ENCODE measurements around the gene PDE6D.

PDE6D gene

GRCh38 chr2:231745303-231746038, 35.6 kb downstream of the PDE6D start:
- no peak for DNase-seq
- Mint-ChIP-seq H3K4me3 (peak overlapping the region; percentile 19), H3K27ac (peak overlapping the region; percentile 2), H3K36me3 (ENCODE audit: low read depth) (peaks cover 6% of the 10 kb centered on the region), H3K27me3 (ENCODE audit: low read depth, poor library complexity) (no peaks in the 10 kb centered on the region), H3K9me3 (no peaks in the 10 kb centered on the region), H3K4me1 (peaks cover 20% of the 10 kb centered on the region)
- TF ChIP-seq, protein P1, sequence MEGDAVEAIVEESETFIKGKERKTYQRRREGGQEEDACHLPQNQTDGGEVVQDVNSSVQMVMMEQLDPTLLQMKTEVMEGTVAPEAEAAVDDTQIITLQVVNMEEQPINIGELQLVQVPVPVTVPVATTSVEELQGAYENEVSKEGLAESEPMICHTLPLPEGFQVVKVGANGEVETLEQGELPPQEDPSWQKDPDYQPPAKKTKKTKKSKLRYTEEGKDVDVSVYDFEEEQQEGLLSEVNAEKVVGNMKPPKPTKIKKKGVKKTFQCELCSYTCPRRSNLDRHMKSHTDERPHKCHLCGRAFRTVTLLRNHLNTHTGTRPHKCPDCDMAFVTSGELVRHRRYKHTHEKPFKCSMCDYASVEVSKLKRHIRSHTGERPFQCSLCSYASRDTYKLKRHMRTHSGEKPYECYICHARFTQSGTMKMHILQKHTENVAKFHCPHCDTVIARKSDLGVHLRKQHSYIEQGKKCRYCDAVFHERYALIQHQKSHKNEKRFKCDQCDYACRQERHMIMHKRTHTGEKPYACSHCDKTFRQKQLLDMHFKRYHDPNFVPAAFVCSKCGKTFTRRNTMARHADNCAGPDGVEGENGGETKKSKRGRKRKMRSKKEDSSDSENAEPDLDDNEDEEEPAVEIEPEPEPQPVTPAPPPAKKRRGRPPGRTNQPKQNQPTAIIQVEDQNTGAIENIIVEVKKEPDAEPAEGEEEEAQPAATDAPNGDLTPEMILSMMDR (IDR thresholded peaks at IDR 0.05): no peak

GRCh38 chr2:231743376-231744116, 37.5 kb downstream of the PDE6D start:
- no peaks in the 10 kb centered on the region for H3K27me3 Mint-ChIP-seq (ENCODE audit: low read depth, poor library complexity)
- H3K4me1 Mint-ChIP-seq: peaks cover 30% of the 10 kb centered on the region
- peak overlapping the region; percentile 46 for H3K27ac Mint-ChIP-seq
- no peaks in the 10 kb centered on the region for H3K9me3 Mint-ChIP-seq
- DNase-seq: no peak
- TF ChIP-seq, protein P1 (IDR thresholded peaks at IDR 0.05): no peak
- peaks cover 12% of the 10 kb centered on the region for H3K36me3 Mint-ChIP-seq (ENCODE audit: low read depth)
- no peak overlapping the region for H3K4me3 Mint-ChIP-seq

DNA sequence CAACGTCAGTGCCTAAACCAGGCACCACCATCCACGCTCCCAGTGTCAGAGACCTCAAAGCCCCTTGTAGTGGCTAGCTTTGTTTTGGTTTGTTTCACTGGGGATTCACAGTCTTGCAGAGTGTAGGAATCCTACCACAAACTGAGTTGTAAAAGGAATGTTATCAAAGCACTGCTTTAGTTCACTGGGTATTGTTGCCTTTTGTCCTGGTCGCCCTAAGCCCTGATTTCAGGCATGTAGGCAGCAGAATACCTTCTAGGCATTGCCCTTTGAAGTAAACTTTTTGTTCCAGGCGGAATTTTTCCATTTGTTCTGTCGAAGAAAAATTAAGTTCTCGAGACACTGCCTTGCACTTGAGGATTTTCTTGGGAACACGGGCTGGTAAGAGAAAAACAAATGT, 43.3 kb downstream of the PDE6D start:
- TF ChIP-seq, protein P1 (IDR thresholded peaks at IDR 0.05): no peak
- no peak for DNase-seq
- no peaks in the 10 kb centered on the region for H3K9me3 Mint-ChIP-seq
- peaks cover 23% of the 10 kb centered on the region for H3K36me3 Mint-ChIP-seq (ENCODE audit: low read depth)
- peaks cover 20% of the 10 kb centered on the region for H3K4me1 Mint-ChIP-seq
- H3K4me3 Mint-ChIP-seq: no peak overlapping the region
- peak overlapping the region; percentile 60 for H3K27ac Mint-ChIP-seq
- H3K27me3 Mint-ChIP-seq (ENCODE audit: low read depth, poor library complexity): no peaks in the 10 kb centered on the region

GRCh38 chr2:231732604-231733003, 48.5 kb downstream of the PDE6D start:
- DNase-seq: no peak

DNA sequence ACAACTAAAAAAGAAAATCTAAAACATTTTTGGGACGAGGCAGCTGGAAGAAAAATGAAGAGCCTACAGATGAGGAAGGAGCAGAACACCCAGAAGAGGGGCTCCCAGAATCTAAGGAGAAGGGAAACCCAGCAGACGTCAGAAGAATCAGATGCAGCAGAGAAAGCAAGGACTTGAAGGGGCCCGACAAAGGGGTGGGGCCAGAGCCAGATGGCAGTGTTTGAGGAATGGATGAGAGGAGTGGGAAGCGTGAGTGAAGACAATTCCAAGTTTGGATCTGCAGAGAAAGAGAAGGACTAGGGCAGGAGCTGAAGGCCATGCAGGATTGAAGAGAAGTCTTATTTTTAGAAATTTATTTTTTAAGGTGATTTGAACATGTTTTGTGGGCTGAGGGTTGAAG, 53.5 kb downstream of the PDE6D start:
- DNase-seq: no peak
- Mint-ChIP-seq H3K27ac (peak overlapping the region; percentile 9), H3K36me3 (ENCODE audit: low read depth) (peaks cover 18% of the 10 kb centered on the region), H3K9me3 (no peaks in the 10 kb centered on the region), H3K4me1 (peaks cover 22% of the 10 kb centered on the region), H3K4me3 (no peak overlapping the region), H3K27me3 (ENCODE audit: low read depth, poor library complexity) (no peaks in the 10 kb centered on the region)
- TF ChIP-seq, protein P1 (IDR thresholded peaks at IDR 0.05): no peak

More at GRCh38 chr2:231732604-231733003, 48.5 kb downstream of the PDE6D start:
- Mint-ChIP-seq H3K27me3 (ENCODE audit: low read depth, poor library complexity) (no peaks in the 10 kb centered on the region), H3K9me3 (no peaks in the 10 kb centered on the region), H3K4me1 (peaks cover 4% of the 10 kb centered on the region), H3K36me3 (ENCODE audit: low read depth) (peaks cover 26% of the 10 kb centered on the region), H3K4me3 (no peak overlapping the region), H3K27ac (peak overlapping the region; percentile 47)
- TF ChIP-seq, protein P1 (IDR thresholded peaks at IDR 0.05): no peak
